ENCODE data around the gene SYTL2.

DNA sequence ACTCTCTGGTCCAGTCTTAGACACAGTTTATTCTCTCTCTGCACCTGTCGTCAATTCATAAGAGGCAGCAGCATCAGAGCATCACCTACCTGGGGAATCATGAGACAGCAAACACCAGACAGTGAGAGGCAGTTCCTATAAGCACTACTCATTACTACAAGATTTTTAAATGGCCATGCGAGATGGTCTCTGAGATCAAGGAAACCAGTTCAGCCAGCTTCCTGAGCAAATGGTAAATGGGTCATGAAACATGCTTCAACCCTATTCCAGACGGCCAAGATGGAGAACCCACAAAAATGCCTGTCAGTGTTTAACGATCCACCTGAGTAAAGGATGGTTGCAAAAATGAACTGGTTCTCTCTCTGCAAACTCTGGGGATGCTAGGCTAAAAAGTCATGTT, 52.9 kb downstream of the SYTL2 start:
- no peak for TF ChIP-seq POLR2A (IDR thresholded peaks at IDR 0.05)
- TF ChIP-seq, protein P1, sequence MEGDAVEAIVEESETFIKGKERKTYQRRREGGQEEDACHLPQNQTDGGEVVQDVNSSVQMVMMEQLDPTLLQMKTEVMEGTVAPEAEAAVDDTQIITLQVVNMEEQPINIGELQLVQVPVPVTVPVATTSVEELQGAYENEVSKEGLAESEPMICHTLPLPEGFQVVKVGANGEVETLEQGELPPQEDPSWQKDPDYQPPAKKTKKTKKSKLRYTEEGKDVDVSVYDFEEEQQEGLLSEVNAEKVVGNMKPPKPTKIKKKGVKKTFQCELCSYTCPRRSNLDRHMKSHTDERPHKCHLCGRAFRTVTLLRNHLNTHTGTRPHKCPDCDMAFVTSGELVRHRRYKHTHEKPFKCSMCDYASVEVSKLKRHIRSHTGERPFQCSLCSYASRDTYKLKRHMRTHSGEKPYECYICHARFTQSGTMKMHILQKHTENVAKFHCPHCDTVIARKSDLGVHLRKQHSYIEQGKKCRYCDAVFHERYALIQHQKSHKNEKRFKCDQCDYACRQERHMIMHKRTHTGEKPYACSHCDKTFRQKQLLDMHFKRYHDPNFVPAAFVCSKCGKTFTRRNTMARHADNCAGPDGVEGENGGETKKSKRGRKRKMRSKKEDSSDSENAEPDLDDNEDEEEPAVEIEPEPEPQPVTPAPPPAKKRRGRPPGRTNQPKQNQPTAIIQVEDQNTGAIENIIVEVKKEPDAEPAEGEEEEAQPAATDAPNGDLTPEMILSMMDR (IDR thresholded peaks at IDR 0.05), result no peak

All from adrenal gland (tissue), 5 donors.